Measurements from ENCODE around the gene PALD1.
"Not testable (repeated sequence)": the region's sequence is repeated elsewhere in the genome, so short reads cannot be mapped to it uniquely, and the experiment has no call there.

PALD1 gene

GRCh38 chr10:70571636-70572439, 93.3 kb downstream of the PALD1 start:
- DNase-seq (ENCODE audit: low read depth, low spot score): no peak

- no peak for DNase-seq (ENCODE audit: low read depth, low spot score)
These were observed 95.3 kb downstream of the PALD1 start for GRCh38 chr10:70573599-70574506.

- DNase-seq (ENCODE audit: low read depth, low spot score): no peak
These were observed 96.9 kb downstream of the PALD1 start for GRCh38 chr10:70575486-70575873.

GRCh38 chr10:70575874-70576802, 97.6 kb downstream of the PALD1 start:
- no peak for DNase-seq (ENCODE audit: low read depth, low spot score)

GRCh38 chr10:70576803-70577517, 98.4 kb downstream of the PALD1 start:
- DNase-seq (ENCODE audit: low read depth, low spot score): no peak

- no peak for DNase-seq (ENCODE audit: low read depth, low spot score)
These were observed 99.9 kb downstream of the PALD1 start for GRCh38 chr10:70578371-70578947.

GRCh38 chr10:70579234-70580002, 100.9 kb downstream of the PALD1 start:
- DNase-seq (ENCODE audit: low read depth, low spot score): no peak

GRCh38 chr10:70581176-70581575, 102.6 kb downstream of the PALD1 start:
- DNase-seq (ENCODE audit: low read depth, low spot score): not testable (repeated sequence)

- no peak for DNase-seq (ENCODE audit: low read depth, low spot score)
These were observed 104.5 kb downstream of the PALD1 start for GRCh38 chr10:70582793-70583668.

- DNase-seq (ENCODE audit: low read depth, low spot score): no peak
These were observed 105.1 kb downstream of the PALD1 start for GRCh38 chr10:70583669-70584037.

- DNase-seq (ENCODE audit: low read depth, low spot score): no peak
These were observed 105.8 kb downstream of the PALD1 start for GRCh38 chr10:70584366-70584765.

- peak; percentile 45 for DNase-seq (ENCODE audit: low read depth, low spot score)
These were observed 106.5 kb downstream of the PALD1 start for GRCh38 chr10:70584909-70585544.

- no peak for DNase-seq (ENCODE audit: low read depth, low spot score)
These were observed 107.1 kb downstream of the PALD1 start for GRCh38 chr10:70585578-70586169.

- DNase-seq (ENCODE audit: low read depth, low spot score): no peak
These were observed 107.9 kb downstream of the PALD1 start for GRCh38 chr10:70586348-70586930.

- DNase-seq (ENCODE audit: low read depth, low spot score): no peak
These were observed 108.6 kb downstream of the PALD1 start for GRCh38 chr10:70587045-70587658.

GRCh38 chr10:70588255-70588654, 109.7 kb downstream of the PALD1 start:
- no peak for DNase-seq (ENCODE audit: low read depth, low spot score)
